NCI-H524 (cell line): Measurements from ENCODE around the gene TNFRSF1B.

Experiments used
- DNase-seq, 2 experiments: peaks; one replicate each; lab custom pipeline; 2025; lab: John Stamatoyannopoulos, UW

TNFRSF1B gene

GRCh38 chr1:12194666-12195216 is 27.9 kb downstream of the TNFRSF1B start:
- no peak for DNase-seq

- DNase-seq: no peak
Measured at GRCh38 chr1:12195416-12195815, 28.6 kb downstream of the TNFRSF1B start.

DNA sequence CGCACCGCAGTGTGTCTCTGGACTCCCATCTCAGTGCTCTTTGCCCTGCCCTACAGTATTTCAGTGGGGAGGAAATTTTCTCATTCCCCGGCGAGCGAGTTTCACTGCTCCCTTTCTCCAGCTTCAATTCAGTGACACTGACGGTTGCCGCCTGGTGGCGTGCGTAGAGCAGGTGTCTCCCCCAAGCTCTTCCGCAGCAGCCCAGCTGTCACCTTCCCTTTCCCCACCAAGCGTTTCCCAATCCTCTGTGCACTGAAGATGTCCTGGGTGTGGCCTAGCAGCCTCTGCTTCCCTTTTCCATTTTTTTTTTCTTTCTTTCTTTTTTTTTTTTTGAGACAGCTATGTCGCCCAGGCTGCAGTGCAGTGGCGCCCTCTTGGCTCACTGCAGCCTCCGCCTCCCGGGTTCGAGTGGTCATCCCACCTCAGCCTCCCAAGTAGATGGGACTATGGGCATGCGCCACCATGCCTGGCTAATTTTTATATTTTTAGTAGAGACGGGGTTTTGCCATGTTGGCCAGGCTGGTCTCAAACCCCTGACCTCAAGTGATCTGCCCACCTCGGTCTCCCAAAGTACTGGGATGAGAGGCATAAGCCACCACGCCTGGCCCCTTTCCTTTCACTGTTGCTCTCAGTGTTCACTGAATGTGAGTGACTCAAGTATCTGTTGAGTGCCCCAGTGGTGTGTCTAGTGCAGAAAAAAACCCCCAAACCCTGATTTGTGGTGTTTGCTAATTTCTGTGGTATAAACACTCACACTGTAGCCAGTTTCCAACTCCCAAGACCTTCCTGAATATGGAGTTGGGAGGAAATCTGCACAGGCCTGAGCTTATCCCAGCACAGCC is 30.1 kb downstream of the TNFRSF1B start:
- peak; percentile 36 to 83 for DNase-seq

GRCh38 chr1:12197483-12197880 is 30.7 kb downstream of the TNFRSF1B start:
- no peak for DNase-seq

DNA sequence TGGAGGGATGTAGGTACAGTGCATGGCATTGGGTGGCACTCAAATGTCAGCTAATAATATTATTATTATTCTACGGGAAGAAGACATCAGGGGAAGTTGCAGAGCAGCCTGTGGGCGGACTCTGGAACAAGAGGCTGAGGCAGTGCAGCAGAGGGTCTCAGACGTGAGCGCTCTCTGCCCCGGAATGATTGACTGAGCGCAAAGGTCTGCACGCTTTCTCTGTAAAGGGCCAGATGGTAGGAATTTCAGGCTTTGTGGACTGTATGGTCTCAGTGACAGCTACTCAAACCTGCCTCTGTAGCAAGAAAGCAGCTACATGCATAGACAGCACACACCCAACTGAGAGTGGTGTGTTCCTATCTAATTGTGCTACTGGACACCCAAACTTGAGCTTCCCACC is 33.4 kb downstream of the TNFRSF1B start:
- peak in 1 of 2 experiments; percentile 46 for DNase-seq

GRCh38 chr1:12201352-12202189 is 34.8 kb downstream of the TNFRSF1B start:
- DNase-seq: no peak

DNA sequence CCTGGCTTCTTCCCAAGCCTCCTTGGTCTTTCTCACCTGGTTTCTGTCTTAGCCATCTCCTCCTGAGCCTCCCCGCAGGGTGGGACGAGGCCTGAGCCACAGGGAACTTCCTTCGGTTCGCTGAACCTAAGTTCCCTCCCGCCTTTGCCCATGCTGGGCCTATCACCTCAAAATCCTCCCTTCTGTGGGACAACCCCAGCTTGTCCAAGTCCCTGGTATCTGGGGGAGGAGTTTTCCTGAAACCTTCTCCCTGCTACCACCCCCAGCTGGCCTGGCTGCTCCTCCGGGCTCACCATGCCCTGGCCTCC is 35.4 kb downstream of the TNFRSF1B start:
- no peak for DNase-seq

DNA sequence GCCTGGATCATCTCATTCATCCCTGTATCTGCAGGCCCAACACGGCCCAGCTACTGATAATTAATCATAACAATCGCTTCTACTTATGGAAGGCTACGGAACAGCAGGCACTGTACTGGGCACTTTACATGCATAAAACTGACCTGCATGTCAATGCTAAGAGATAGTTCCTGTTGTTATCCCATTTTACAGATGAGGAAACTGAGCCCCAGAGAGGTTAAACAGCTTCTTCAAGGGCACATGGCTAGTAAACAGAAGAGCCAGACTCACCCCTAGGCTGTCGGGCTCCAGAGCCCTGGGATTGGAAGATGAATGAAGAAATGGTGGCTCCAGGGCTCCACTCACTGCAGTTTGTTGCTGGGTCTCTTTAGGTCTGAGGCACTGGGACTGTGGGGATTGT is 35.8 kb downstream of the TNFRSF1B start:
- DNase-seq: no peak

GRCh38 chr1:12203216-12204007 is 36.6 kb downstream of the TNFRSF1B start:
- no peak for DNase-seq

DNA sequence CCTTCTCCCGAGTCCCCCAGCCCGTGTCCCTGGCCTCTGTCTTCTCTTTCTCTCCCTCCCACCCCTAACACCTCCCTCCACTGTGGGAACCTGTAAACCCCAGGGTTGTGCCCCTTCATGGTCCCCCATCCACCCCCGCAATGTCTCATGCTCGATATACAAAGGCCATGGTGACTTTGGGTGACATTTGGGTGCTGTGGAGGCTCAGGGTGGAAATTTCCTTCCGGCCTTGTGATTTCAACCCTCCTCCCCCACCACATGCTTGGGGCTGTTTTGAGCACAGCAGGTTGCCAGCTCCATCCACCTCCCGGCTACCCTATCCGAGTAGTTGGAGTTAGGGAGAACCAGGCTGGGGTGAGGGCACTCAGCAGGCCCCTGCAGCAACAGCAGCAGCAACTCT is 37.3 kb downstream of the TNFRSF1B start:
- no peak for DNase-seq

DNA sequence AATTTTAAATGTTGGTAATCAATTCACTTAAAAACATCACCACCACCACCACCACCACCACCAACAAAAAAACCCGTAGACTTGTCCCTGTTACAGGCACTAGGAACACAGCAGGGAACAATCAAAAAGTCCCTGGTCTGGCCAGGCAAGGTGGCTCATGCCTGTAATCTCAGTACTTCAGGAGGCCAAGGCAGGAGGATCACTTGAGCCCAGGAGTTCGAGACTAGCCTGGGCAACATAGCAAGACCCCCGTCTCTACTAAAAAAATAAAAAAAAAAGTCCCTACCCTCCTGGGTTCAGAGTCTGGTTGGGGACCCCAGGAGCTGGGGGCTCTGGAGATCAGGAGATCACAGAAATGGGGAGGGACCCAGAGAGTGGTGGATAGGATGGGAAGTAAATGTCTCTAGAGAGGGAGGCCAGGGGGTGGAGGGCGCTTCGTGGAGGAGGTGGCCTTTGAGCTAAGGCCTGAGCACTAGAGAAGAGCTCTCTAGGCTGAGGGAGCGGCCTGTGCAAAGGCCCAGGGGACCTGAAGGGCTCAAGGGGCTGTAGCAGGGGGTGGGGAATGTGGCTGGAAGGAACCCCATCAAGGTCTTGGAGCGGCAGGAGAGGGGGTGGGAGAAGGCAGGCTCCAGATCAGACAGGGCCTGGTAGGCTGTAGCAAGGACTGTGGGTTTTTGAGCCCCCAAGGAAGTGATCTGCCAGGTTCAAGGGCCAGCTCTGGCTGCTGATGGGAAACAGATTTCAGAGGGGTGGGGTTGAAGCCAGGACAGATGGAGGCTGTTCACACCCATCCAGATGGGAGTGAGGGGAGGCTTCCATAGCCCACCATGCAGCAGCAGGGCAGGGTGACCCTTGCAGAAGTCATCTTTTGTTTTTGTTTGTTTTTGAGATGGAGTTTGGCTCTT is 38.2 kb downstream of the TNFRSF1B start:
- DNase-seq: peak in 1 of 2 experiments; percentile 9

DNA sequence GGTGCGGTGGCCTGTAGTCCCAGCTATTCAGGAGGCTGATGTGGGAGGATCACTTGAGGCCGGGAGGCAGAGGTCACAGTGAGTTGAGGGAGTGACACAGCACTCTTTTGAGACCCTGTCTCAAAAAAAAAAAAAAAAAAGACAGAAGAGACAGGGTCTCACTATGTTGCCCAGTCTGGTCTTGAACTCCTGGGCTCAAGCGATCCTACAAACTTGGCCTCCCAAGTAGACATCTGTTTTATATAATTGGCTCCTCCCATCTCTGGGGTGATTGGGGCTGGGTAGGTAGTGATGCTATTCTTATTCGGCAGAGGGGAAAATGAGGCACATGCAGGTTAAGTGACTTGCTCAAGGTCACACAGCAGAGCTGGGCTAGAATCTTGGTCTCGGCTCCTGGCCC is 39.4 kb downstream of the TNFRSF1B start:
- no peak for DNase-seq

GRCh38 chr1:12206792-12207424 is 40.1 kb downstream of the TNFRSF1B start:
- DNase-seq: no peak

DNA sequence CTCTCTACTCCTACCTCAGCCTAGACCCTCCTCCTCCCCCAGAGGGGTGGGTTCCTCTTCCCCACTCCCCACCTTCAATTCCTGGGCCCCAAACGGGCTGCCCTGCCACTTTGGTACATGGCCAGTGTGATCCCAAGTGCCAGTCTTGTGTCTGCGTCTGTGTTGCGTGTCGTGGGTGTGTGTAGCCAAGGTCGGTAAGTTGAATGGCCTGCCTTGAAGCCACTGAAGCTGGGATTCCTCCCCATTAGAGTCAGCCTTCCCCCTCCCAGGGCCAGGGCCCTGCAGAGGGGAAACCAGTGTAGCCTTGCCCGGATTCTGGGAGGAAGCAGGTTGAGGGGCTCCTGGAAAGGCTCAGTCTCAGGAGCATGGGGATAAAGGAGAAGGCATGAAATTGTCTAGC is 41.5 kb downstream of the TNFRSF1B start:
- no peak for DNase-seq

- peak; percentile 33 to 61 for DNase-seq
Measured at GRCh38 chr1:12208764-12209494, 42.1 kb downstream of the TNFRSF1B start.

GRCh38 chr1:12209495-12209832 is 42.7 kb downstream of the TNFRSF1B start:
- no peak for DNase-seq

GRCh38 chr1:12215118-12215961 is 48.5 kb downstream of the TNFRSF1B start:
- no peak for DNase-seq

- no peak for DNase-seq
Measured at GRCh38 chr1:12219800-12220199, 53.0 kb downstream of the TNFRSF1B start.

DNA sequence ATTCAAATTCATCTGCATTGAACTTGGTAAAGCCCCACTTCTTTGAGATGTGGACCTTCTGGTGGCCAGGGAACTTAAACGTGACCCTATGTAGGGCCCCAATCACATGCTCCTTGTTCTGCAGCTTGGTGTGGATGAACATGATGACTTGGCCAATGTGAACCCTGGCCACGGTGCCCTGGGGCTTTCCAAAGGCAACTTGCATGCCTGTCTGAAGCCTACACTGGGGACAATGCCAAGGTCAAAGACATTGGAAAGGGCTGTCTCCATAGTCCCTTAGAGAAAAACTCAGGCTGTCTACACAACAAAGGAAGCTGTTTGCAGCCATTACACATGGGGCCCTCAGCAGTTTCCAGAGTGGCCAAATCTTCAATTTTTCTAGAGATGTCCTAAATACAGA is 54.1 kb downstream of the TNFRSF1B start:
- DNase-seq: no peak
